GM23338 (cell line): ENCODE measurements around the gene RAD51C. TPM values are rescaled to one million over a fixed set of nuclear protein-coding genes. Genes with fewer than 3 reads are reported as not detected.

Experiments used
- ATAC-seq: fragments of 200-7000 bp; cut with Tn5 transposase; 3 replicates; pipeline ENCODE4 v1.9.1; 2020
- DNase-seq: peaks from one replicate; pipeline ENCODE4 v3.0.0-alpha.2; 2015; ENCODE audit warnings: low spot score
- H2AFZ ChIP-seq: fragments of 200-600 bp; sonication (generic); 2 replicates; pipeline ENCODE4 v1.8.0; 2016; ENCODE audit warnings: antibody characterized with exemption, mild to moderate bottlenecking, moderate library complexity
- H3F3A ChIP-seq: fragments of 200-600 bp; sonication (generic); replicated peaks from 2 replicates; pipeline ENCODE4 v1.8.0; 2017; ENCODE audit warnings: antibody characterized with exemption, mixed run types, low read depth
- H3K27ac ChIP-seq: fragments of 200-600 bp; sonication (generic); 2 replicates; pipeline ENCODE4 v1.6.1; 2016; ENCODE audit warnings: low read depth
- H3K27me3 ChIP-seq: fragments of 200-600 bp; sonication (generic); 2 replicates; pipeline ENCODE4 v1.8.0; 2016; ENCODE audit warnings: mild to moderate bottlenecking, mixed run types, moderate library complexity; ENCODE audit not compliant: insufficient read depth
- H3K36me3 ChIP-seq: fragments of 200-600 bp; sonication (generic); 2 replicates; pipeline ENCODE4 v1.8.0; 2016; ENCODE audit warnings: mild to moderate bottlenecking; ENCODE audit not compliant: insufficient read depth
- H3K4me1 ChIP-seq: fragments of 200-600 bp; sonication (generic); 2 replicates; pipeline ENCODE4 v1.8.0; 2016; ENCODE audit warnings: mild to moderate bottlenecking, moderate library complexity; ENCODE audit not compliant: insufficient read depth
- H3K4me2 ChIP-seq: fragments of 200-600 bp; sonication (generic); 2 replicates; pipeline ENCODE4 v1.7.1; 2017; ENCODE audit warnings: mixed run types
- H3K4me3 ChIP-seq: fragments of 200-600 bp; sonication (generic); 2 replicates; pipeline ENCODE4 v1.6.1; 2016; ENCODE audit warnings: mixed run types
- H3K79me2 ChIP-seq: fragments of 200-600 bp; sonication (generic); replicated peaks from 2 replicates; pipeline ENCODE4 v1.8.0; 2017; ENCODE audit warnings: mild to moderate bottlenecking; ENCODE audit not compliant: insufficient read depth
- H3K9me2 ChIP-seq: fragments of 200-600 bp; sonication (generic); 2 replicates; pipeline ENCODE4 v1.8.0; 2017; ENCODE audit not compliant: insufficient read depth
- H4K20me1 ChIP-seq: fragments of 200-600 bp; sonication (generic); replicated peaks from 2 replicates; pipeline ENCODE4 v1.8.0; 2017; ENCODE audit warnings: mild to moderate bottlenecking; ENCODE audit not compliant: insufficient read depth
- H3K27ac Mint-ChIP-seq: 2 replicates; pipeline ENCODE4 v1.8.0; 2020; ENCODE audit warnings: inconsistent platforms, mild to moderate bottlenecking, moderate library complexity, mixed read lengths
- H3K27me3 Mint-ChIP-seq: 3 replicates; pipeline ENCODE4 v1.8.0; 2022; ENCODE audit warnings: low read depth, mild to moderate bottlenecking, moderate library complexity, mixed read lengths, inconsistent platforms; ENCODE audit not compliant: insufficient read depth, poor library complexity
- H3K36me3 Mint-ChIP-seq: 3 replicates; pipeline ENCODE4 v1.8.0; 2021; ENCODE audit warnings: low read depth, mild to moderate bottlenecking, inconsistent platforms, moderate library complexity, mixed read lengths
- H3K4me1 Mint-ChIP-seq: 3 replicates; pipeline ENCODE4 v1.8.0; 2020; ENCODE audit warnings: mild to moderate bottlenecking, inconsistent platforms, mixed read lengths
- H3K4me3 Mint-ChIP-seq: 3 replicates; pipeline ENCODE4 v1.8.0; 2021; ENCODE audit warnings: moderate library complexity, mild to moderate bottlenecking, inconsistent platforms, mixed read lengths
- H3K9me3 Mint-ChIP-seq: 3 replicates; pipeline ENCODE4 v1.8.0; 2020; ENCODE audit warnings: moderate library complexity, mild to moderate bottlenecking, inconsistent platforms, mixed read lengths
- EZH2 ChIP-seq: fragments of 200-600 bp; sonication (generic); IDR thresholded peaks from one replicate; pipeline ENCODE4 v1.8.0; 2017; ENCODE audit warnings: antibody characterized with exemption, mild to moderate bottlenecking, low read depth; ENCODE audit not compliant: unreplicated experiment
- NANOG ChIP-seq: IDR thresholded peaks from 2 replicates; pipeline ENCODE4 v1.6.1; 2016; ENCODE audit warnings: antibody characterized with exemption, borderline replicate concordance
- polyA plus RNA-seq: library from polyadenylated mRNA; unstranded; fragments of >200 nt; fragmentation: Nextera tagmentation; extraction: Ambion mirVana; gene quantifications from 2 replicates; pipeline ENCODE4 v1.2.1, GENCODE V29; 2016
- total RNA-seq: library from RNA; depleted of rRNA; stranded (reverse); fragments of >200 nt; shearing (Covaris generic); gene quantifications from 2 replicates; pipeline ENCODE4 v1.2.3, GENCODE V29; 2014
- TF ChIP-seq, protein P1 (sequence below), 2 experiments: fragments of 200-600 bp in 1 of 2; sonication (generic) in 1 of 2; conservative IDR thresholded peaks; 2 replicates each; pipeline versions ENCODE4 v1.5.1 to v1.6.1; 2016 to 2017; ENCODE audit warnings: antibody characterized with exemption in 2 of 2, low read depth in 2 of 2, mild to moderate bottlenecking in 2 of 2, moderate library complexity in 1 of 2

RAD51C gene
- total and polyA plus RNA-seq, 2 experiments from 2014 or later: 9.3 to 33.6 TPM

DNA sequence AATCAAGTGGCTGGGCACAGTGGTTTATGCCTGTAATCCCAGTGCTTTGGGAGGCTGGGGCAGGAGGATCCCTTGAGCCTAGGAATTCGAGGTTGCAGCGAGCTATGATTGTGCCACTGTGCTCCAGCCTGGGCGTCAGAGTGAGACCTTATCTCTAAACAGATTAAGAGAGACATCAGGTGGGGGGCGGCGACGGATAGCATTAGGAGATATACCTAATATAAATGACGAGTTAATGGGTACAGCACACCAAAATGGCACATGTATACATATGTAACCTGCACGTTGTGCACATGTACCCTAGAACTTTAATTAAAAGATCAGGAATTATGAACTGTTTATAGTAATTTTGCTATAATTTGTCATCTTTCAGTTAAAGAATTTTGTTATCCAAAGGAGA, 10.3 kb downstream of the RAD51C start:
- H3K4me1 Mint-ChIP-seq: no peaks in the 10 kb centered on the region
- Histone ChIP-seq H3K9me2 (no peaks in the 10 kb centered on the region), H3K27me3 (no peaks in the 10 kb centered on the region), H3K4me2 (no peak overlapping the region), H3K27ac (no peak overlapping the region), H3F3A (no peaks in the 10 kb centered on the region), H3K36me3 (no peaks in the 10 kb centered on the region), H3K4me3 (no peak overlapping the region), H3K79me2 (no peaks in the 10 kb centered on the region), H4K20me1 (no peaks in the 10 kb centered on the region), H3K4me1 (no peaks in the 10 kb centered on the region), H2AFZ (no peak overlapping the region)
- no peak overlapping the region for H3K4me3 Mint-ChIP-seq
- H3K27ac Mint-ChIP-seq: no peak overlapping the region
- no peak for TF ChIP-seq EZH2
- TF ChIP-seq NANOG: no peak
- no peaks in the 10 kb centered on the region for H3K27me3 Mint-ChIP-seq
- DNase-seq: no peak
- peaks cover 10% of the 10 kb centered on the region; the same call in 2 of the 3 replicates for H3K36me3 Mint-ChIP-seq
- H3K9me3 Mint-ChIP-seq: no peaks in the 10 kb centered on the region
- ATAC-seq: no peak

- Histone ChIP-seq H3K4me1 (no peaks in the 10 kb centered on the region), H3K27ac (no peak overlapping the region), H3K27me3 (no peaks in the 10 kb centered on the region), H3K4me2 (no peak overlapping the region), H2AFZ (no peak overlapping the region), H3K4me3 (no peak overlapping the region), H4K20me1 (no peaks in the 10 kb centered on the region), H3K9me2 (no peaks in the 10 kb centered on the region), H3F3A (no peaks in the 10 kb centered on the region), H3K79me2 (no peaks in the 10 kb centered on the region), H3K36me3 (no peaks in the 10 kb centered on the region)
- TF ChIP-seq, protein P1, sequence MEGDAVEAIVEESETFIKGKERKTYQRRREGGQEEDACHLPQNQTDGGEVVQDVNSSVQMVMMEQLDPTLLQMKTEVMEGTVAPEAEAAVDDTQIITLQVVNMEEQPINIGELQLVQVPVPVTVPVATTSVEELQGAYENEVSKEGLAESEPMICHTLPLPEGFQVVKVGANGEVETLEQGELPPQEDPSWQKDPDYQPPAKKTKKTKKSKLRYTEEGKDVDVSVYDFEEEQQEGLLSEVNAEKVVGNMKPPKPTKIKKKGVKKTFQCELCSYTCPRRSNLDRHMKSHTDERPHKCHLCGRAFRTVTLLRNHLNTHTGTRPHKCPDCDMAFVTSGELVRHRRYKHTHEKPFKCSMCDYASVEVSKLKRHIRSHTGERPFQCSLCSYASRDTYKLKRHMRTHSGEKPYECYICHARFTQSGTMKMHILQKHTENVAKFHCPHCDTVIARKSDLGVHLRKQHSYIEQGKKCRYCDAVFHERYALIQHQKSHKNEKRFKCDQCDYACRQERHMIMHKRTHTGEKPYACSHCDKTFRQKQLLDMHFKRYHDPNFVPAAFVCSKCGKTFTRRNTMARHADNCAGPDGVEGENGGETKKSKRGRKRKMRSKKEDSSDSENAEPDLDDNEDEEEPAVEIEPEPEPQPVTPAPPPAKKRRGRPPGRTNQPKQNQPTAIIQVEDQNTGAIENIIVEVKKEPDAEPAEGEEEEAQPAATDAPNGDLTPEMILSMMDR (conservative IDR thresholded peaks at IDR 0.05; ENCODE audit: low read depth in 2 of 2): no peak
- no peak overlapping the region for H3K27ac Mint-ChIP-seq
- no peak overlapping the region for H3K4me3 Mint-ChIP-seq
- peaks cover 10% of the 10 kb centered on the region; the same call in 2 of the 3 replicates for H3K36me3 Mint-ChIP-seq
- H3K27me3 Mint-ChIP-seq: no peaks in the 10 kb centered on the region
- ATAC-seq (no peak), DNase-seq (no peak)
- H3K4me1 Mint-ChIP-seq: no peaks in the 10 kb centered on the region
- H3K9me3 Mint-ChIP-seq: no peaks in the 10 kb centered on the region
Measured at GRCh38 chr17:58703137-58703915, 10.9 kb downstream of the RAD51C start.

DNA sequence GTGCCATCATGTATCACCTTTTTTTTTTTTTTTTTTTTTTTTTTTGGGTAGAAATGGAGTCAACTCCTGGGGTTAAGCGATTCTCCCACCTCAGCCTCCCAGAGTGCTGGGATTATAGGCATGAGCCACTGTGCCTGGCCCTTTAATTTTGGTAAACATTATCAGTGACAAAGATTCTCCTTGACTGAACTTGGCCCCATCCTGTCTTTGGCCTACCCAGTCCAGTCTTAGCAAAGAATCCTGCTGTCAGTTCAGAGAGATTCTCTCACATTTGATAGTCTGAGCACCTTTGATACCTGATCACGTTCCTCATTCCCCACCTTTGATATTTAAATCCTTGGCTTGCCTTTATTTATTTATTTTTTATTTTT, 11.5 kb downstream of the RAD51C start:
- no peak for TF ChIP-seq NANOG
- no peak overlapping the region for H3K27ac ChIP-seq
- no peaks in the 10 kb centered on the region for H3K36me3 ChIP-seq
- H3K27me3 Mint-ChIP-seq: no peaks in the 10 kb centered on the region
- H3K4me1 ChIP-seq: no peaks in the 10 kb centered on the region
- H3K9me2 ChIP-seq: no peaks in the 10 kb centered on the region
- no peaks in the 10 kb centered on the region for H3K27me3 ChIP-seq
- H3K36me3 Mint-ChIP-seq: peaks cover 10% of the 10 kb centered on the region; the same call in 2 of the 3 replicates
- H4K20me1 ChIP-seq: no peaks in the 10 kb centered on the region
- no peaks in the 10 kb centered on the region for H3K4me1 Mint-ChIP-seq
- no peak overlapping the region for H3K27ac Mint-ChIP-seq
- no peaks in the 10 kb centered on the region for H3F3A ChIP-seq
- ATAC-seq (no peak), DNase-seq (no peak)
- H3K4me3 Mint-ChIP-seq: no peak overlapping the region
- no peaks in the 10 kb centered on the region for H3K9me3 Mint-ChIP-seq
- no peak overlapping the region for H2AFZ ChIP-seq
- H3K4me2 ChIP-seq: no peak overlapping the region
- H3K79me2 ChIP-seq: no peaks in the 10 kb centered on the region
- H3K4me3 ChIP-seq: no peak overlapping the region
